Retina (tissue), 1 donor: ENCODE measurements around the gene DENND10.
"Not testable (repeated sequence)": the region's sequence is repeated elsewhere in the genome, so short reads cannot be mapped to it uniquely, and the experiment has no call there.

Experiments used
- DNase-seq: peaks from one replicate; pipeline ENCODE4 v3.0.0-alpha.2; 2016

The DENND10 gene

DNA sequence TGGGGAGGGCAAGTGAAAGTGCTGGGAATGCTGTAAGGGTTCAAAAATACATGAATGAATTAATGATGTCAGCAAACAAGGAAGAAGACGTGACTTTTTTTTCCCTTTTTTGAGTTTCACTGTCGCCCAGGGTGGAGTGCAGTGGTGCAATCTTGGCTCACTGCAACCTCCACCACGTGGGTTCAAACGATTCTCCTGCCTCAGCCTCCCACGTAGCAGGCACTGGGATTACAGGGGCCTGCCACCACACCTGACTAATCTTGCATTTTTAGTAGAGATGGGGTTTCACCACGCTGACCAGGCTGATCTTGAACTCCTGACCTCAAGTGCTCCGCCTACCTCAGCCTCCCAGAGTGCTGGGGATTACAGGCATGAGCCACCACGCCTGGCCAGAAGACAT lies 30.0 kb downstream of the DENND10 start:
- DNase-seq: no peak

DNA sequence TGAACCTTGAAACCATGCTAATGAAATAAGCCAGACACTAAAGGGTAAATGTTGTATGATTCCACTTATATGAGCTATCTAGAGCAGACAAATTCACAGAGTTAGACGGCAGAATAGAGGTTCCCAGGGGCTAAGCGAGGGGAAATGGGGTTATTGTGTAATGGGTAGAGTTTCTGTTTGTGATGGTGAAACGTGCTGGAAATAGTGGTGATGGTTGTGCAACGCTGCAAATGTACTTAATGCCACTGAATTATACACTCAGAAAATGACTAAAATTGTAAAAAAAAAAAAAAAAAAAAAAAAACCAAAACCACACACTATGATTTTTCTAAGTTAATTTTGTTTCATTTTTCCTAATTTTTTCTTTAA lies 31.6 kb downstream of the DENND10 start:
- DNase-seq: no peak

DNA sequence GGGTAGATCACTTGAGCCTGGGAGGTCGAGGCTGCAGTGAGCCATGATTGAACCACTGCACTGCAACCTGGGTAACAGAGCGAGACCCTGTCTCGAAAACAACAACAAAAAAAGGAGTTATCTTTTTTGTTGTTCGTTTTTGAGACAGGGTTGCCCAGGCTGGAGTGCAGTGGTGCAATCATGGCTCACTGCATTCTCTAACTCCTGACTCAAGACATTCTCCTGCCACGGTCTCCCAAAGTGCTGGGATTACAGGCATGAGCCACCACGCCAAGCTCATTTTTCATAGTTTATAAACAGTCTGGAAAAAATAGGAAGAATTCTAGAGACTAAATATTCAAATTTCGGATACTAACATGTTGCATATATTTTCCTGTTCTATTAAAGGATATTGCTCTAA lies 32.2 kb downstream of the DENND10 start:
- no peak for DNase-seq

DNA sequence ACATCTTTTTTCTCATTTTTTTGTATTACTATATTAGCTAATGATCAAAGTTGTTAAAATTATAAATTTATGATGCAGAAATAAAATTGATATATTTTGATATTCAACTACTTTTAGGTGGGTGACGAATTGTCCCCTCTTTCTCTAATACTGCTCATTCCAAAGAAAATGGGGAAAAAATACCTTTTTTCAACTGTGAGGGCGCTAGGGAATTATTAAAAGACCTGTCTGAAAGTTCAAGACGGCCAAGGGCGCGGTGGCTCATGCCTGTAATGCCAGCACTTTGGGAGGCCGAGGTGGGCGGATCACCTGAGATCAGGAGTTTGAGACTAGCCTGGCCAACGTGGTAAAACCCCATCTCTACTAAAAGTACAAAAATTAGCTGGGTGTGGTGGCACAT lies 34.0 kb downstream of the DENND10 start:
- not testable (repeated sequence) for DNase-seq

DNA sequence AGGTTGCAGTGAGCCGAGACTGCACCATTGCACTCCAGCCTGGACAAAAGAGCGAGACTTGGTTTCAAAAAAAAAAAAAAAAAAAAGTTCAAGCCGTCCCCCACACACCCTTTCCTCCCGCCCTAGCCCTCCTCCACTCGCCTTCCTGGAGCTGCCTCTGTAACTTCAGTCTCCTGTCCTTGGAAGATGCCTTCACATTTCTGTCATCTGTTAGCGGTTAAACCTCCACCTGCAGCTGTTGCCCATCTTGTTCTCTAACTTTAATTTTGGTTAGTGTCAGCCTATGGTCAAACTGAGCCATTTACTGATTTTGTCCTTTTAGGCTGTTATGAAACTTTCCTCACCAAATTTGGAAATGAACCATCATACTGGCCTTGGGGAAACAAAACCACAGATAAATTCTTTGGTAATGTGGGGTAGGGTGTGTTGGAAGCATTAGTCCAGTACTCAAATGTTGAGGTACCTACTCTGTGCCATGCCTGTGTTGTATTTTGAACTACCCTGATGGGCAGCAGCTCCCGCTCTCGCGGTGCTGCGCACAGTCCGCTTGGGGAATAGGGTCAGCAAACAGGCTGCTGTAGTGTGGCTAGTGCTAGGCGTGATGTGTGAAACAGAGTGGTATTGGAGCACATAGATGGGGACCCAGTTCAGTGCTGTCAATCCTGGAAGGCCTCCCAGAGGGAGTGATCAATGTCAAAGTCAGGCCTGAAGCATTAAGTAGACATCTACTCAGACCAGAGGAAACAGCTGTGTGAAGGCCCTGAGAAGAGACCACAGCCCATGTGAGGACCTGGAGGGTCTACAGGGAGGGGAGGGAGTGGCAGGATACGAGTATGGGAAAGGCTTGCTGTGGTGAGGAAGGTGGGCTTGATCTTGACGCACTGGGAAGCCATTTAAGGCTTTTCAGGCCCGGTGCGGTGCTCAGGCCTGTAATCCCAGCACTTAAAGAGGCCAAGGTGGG lies 34.7 kb downstream of the DENND10 start:
- DNase-seq: no peak

DNA sequence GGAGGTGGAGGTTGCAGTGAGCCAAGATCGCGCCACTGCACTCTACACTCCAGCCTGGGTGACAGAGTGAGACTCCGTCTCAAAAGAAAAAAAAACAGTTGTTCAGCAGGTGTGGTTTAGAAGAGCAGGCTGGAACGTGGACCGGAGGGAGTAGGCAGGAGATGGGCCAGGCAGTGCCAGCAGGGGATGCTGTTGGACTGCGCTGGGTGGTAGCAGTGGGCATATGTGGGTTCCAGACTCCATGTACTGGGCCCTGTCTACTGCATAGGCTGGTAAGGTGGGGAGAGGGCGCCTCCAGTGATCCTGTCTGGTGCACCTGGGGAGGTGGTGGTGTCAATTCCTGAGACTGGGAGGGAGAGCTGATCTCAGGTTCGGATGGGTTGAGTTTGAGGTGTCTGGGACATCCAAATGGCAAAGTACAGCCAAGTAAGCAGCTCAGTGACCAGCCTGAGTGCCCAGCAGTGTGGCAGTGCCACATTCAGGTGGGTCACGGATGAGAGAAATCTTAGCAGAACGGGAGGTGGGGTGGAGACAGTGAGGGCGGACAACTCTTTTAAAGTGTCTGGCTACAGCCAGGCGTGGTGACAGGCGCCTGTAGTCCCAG lies 35.7 kb downstream of the DENND10 start:
- DNase-seq: peak; percentile 26

DNA sequence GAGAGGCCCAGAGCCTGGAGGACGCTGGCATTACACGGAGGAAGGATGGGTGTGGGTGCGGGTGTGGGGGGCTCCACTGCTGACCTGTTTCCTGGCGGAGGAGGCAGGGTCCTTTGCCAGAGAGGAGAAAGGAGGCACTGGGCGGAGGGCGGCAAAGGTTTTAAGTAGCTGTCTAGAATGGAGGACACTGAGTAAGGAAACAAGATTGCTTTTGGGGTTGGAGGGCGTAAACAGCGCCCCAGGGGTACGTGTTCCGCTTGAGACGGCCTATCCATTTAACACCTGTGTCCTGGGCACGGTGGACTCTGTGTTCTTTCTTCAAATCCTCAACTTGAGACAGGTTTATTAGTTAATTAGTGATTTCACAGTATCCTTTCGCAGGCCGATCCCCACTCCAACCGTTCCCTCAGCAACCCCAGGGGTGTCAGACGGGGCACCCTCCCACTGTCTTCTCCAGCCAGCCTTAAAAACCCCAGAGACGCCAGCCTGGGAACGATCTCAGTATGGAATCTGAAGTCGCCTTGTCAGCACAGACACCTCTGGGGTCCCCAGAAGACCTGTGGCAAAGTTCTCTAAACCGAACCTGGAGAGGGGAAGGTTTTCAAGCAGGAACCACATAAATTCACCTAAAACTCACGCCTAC lies 36.8 kb downstream of the DENND10 start:
- no peak for DNase-seq

DNA sequence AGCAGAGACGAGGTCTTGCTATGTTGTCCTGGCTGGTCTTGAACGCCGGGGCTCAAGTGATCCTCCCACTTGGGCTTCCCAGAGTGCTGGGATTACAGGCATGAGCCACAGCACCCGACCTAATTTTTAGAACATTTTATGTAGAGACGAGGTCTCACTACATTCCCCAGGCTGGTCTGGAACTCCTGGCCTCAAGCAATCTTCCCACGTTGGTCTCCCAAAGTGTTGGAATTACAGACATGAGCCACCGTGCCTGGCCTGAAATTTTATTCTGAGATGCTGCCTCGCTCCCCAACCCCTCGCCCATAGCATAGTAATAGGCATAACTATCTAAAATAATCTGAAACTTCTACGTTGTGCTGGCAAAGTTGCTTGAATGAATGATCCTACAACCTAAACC lies 39.7 kb downstream of the DENND10 start:
- no peak for DNase-seq

DNA sequence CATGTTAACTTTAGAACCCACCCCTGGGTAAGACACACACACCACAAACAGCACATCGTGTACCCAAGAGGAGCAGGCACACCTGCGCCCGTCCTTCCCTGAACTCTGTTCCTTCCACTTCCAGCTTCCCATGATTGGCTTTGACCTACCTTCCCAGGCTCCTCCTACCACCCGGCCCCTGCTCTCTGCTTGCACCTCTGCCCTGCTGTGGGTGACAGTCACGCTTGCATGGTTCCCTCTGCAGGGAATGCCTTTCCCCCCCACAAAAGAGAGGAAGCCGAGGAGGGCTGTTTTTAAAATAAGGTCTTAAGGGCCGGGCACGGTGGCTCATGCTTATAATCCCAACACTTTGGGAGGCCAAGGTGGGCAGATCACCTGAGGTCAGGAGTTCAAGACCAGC lies 45.2 kb downstream of the DENND10 start:
- no peak for DNase-seq

DNA sequence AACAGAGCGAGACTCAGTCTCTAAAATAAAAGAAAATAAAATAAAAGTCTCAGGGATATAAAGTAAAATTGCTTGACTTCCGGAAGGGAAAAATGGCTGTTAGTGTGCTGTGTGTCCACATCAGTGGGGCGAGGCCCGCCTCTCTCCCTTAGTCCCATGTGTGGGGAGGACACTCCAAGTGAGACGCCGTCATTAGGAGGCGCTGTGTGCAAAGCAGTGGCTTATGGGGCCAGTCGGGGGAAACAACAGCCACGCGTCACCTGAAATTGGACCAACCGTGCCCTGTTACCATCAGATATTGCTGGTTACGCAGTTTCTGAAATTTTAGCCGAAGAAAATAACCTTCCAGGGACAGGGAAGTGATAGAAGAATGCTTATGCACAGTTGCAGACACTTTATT lies 45.8 kb downstream of the DENND10 start:
- DNase-seq: no peak

DNA sequence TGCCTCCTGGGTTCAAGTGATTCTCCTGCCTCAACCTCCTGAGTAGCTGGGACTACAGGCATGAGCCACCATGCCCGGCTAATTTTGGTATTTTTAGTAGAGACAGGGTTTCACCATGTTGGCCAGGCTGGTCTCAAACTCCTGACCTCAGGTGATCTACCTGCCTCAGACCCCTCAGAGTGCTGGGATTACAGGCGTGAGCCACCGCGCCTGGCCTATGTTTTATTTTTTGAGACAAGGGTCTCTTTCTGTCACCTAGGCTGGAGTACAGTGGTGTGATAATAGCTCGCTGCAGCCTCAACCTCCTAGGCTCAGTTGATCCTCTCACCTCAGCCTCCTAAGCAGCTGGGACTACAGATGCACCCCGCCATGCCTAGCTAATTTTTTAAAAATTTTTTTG lies 47.7 kb downstream of the DENND10 start:
- DNase-seq: not testable (repeated sequence)

DNA sequence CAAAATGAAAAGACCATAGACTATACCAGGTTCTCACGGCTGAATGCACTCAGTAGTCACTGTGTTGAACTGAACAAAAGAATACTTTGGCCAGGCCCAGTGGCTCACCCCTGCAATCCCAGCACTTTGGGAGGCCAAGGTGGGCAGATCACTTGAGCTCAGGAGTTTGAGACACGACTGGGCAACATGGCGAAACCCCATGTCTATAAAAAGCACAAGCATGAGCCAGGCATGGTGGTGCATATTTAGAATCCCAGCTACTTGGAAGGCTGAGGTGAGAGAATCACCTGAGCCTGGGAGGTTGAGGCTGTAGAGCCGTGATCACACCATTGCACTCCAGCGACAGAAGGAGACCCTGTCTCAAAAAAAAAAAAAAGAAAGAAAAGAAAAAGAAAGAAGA lies 49.1 kb downstream of the DENND10 start:
- DNase-seq: no peak

DNA sequence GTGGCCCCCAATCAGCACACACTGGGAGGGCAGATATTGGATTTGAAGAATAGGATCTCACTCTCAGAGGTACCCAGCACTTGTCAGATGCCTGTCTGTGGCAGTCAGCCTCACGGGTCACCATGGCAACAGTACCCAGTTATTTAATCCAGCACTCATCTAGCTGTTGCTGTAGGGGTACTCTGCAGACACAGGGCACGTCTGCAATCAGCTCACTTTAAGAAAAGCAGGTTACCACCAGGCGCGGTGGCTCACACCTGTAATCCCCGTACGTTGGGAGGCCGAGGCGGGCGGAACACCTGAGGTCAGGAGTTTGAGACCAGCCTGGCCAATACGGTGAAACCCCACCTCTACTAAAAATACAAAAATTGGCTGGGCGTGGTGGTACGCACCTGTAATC lies 49.7 kb downstream of the DENND10 start:
- no peak for DNase-seq

DNA sequence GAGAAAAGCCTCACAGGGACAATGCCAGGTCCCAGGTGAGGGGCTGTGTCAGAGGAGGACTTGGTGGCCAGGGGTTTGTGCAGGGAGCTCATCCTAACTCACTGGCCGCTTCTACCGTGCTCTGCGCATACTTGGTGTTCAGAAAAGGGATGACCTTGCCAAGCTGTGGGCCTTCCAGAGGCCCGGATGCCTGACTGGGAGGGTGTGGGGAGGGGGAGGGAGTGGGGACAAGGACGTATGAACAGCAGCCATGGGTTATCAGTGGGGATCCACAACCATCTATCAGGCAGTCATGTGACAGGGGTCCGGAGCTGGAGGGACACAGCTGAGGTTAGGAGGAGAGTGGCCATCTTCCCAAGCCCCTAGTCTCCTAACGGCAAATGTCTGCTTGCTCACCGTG lies 55.4 kb downstream of the DENND10 start:
- DNase-seq: no peak

DNA sequence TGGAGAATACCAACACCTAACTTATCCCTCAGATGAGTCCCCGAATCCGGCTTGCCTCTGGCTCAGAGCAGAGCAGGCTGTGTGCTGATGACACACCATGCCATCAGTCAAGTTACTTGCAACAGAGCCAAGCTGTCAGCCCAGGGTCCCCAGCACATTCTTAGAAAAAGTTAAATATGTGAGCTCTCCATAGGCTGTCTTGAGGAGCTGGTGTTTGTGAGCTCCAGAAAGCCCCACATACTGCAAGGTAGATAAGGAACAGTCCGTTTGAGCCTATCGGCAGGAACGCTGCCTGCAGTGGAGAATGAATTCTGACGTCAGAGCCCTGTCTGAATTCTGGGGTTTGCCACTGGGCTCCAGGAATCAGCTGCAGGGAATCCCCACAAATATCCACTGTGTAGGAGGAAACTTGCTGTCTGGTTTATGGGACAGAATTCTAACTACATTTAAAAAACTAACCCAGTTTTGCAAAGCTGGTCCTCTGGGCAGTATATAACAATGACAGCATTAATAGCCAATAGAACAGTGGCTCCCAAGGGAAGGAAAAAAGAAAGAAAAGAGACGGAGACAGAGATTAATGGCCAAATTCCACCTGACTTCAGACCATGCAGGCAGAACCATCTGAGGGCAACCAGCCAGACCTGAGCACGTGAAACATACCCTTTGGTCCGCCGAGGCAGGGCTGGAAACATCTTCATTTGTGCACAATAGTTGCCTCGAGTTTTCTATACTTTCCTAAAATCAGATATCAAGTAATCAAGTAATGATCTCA lies 58.0 kb downstream of the DENND10 start:
- DNase-seq: no peak

DNA sequence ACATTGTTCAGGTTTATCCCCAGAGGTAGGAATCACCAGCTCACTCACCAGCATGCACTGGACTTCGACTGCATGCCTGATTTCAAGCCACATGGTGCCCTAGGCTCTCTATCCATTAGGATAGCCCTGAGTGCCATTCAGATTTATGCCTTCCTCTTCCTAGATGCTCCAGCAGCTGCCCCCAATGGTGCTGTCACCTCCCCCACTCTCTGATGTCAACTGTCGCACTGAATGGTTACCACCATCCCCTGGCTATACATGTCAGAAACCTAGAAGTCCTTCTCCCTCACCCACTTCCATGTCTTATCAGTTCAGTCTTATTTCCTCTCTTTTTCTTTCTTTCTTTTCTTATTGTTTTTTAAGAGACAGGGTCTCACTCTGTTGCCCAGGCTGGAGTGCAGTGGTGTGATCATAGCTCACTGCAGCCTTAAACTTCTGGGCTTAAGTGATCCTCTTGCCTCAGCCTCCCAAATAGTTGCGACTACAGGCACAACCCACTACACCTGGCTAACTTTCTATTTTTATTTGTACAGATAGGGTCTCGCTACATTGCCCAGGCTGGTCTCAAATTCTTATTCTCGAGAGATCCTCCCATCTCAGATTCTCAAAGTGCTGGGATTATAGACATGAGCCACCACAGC lies 58.7 kb downstream of the DENND10 start:
- no peak for DNase-seq

DNA sequence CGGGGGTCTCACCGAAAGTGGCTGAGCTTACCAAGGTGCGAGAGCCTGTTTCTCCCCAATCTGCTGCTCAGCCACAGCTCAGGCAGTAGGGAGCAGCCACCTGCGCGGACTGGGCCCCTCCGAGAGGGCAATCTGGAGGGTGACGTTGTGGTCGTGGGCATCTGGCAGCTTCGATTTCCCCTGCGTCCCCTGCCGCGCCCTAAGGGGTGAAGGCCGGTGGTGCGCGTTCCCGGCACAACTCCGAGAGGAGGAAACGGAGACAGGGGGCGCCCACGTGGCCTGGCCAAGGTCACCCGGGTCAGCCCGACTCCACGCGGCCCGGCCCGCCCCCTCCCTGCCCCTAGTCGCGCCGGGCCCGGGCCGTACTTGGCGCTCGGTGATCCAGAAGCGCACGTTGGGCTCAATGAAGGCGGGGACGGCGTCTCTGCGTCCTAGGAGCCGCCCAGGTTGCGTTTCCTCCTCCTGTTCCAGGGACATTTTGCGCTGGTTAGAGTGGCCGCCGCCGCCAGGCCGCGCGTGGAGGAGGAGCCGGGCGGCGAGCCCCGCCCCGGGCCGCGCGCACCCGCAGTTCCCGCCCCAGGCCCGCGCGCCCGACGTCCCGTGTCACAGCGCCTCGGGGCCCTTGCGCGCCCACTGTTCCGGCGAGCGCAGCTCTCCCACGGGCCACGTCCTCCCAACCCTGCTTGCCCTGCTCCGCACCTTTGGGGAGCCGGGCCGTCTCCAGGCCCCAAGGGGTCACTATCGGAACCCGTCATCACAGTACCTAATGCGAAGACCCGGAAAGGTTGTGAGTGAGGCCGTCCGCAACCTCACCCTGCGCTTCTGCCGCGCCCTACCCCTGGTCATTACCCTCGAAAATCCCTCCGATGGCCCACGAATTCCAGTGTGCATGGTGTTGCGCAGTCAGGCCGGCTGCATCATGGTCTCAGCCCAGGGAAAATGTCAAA lies 61.5 kb downstream of the DENND10 start, which contains the start of gene SFXN4:
Gene SFXN4, minus strand, starts transcription at position 544 of the 947 bp plus-strand sequence. Its CDS starts 67 bp downstream, at position 477.
- peak; percentile 88 for DNase-seq

DNA sequence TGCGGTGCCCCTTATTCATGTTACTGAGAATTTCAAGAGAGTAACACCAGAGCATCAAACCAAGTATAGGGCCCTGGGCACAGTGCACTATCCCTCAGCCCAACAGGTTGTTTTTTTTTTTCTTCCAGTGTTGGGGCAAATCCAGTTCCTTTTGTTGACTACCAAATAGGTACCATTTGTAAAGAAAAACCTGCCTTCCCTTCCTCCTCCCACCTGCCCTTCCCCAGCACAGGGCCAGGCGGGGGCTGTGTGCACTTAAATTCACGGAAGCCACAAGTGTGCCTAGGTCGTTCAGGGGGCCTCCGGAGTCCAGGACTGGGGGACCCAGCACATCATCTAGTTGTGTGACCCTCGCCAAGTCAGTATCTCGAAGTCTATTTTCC lies 62.2 kb downstream of the DENND10 start:
- DNase-seq: no peak

DNA sequence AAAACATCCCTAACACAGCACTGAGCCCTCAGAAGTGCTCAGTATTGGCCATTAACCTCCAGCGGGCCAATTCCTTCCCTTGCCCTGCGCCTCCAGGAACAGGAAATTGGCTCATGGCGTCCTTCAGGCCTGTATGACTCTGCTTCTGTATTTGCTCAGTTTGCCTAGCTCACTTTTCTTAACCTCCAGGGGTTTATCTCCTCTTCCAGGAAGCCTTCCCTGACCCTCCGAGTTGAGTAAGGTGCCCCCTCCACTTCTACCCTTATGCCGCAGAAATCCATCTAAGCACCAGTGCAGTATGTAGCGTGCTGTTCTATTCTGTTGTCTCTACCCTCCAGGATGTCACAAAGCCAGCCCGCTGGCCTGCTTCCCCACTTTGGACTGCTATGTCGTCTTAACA lies 62.7 kb downstream of the DENND10 start:
- DNase-seq: no peak

DNA sequence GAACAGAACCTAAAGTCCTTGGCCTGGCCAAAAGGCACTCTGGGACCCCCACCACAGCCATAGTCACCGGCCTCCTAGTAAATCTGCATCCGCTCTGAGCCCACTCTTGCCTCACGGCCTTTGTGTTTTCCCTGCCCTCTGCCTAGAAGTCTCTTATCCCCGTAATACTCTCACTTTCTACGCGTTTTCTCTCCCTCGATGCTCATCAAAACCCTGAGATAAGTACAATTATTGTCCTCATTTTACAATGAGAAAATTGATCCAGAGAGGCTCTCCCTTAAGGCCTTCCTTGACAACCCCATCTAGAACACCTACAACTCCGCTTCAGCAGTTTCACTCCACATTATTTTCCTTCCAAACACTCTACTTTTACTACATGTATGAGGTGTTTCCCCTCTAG lies 63.1 kb downstream of the DENND10 start:
- no peak for DNase-seq

DNA sequence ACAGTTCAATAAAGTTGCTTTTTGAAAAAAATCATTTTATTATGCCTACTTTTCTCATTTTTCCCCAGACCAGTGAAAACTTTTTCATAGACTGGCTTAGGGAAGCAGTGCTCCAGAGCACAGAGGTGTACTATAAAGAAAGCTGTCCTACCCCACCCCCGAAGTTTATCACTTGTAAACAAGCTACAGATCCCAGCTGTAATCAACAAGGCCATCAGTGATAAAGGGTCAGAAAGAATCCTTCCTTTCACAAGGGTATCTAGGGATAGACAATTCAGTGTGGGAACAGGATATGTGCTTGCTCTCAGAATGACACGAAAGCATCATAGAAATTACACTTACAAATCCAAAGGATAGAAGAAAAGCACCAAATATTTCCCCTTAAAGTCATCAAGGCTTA lies 70.2 kb downstream of the DENND10 start:
- no peak for DNase-seq
